Measurements from ENCODE around the gene KSR1. TPM values are rescaled to one million over a fixed set of nuclear protein-coding genes. Genes with fewer than 3 reads are reported as not detected.

Gene KSR1
- total and polyA plus RNA-seq, 9 of the 15 experiments (the other 6 are each of a cell fraction or from before 2014, with no cell fraction given), result 1.4 to 51.7 (median 18.4) TPM

- H3K9me3 ChIP-seq (replicated peaks; ENCODE audit: control insufficient read depth, insufficient read depth, low read depth, low read length), result no peaks in the 10 kb centered on the region
- TF ChIP-seq TEAD2 (tag; IDR thresholded peaks at IDR 0.05) (no peak), ZFP1 (CRISPR knock-in tag; IDR thresholded peaks at IDR 0.05) (no peak), ZNF232 (CRISPR knock-in tag; IDR thresholded peaks at IDR 0.05) (no peak), ZNF507 (tag; conservative IDR thresholded peaks at IDR 0.05) (no peak), NELFE (IDR thresholded peaks at IDR 0.05; ENCODE audit: insufficient read depth, insufficient read length) (no peak), ZNF644 (tag; IDR thresholded peaks at IDR 0.05; ENCODE audit: low read depth) (no peak), POLR2H (tag; IDR thresholded peaks at IDR 0.05; ENCODE audit: low read depth) (no peak)
- TF ChIP-seq, protein P1, sequence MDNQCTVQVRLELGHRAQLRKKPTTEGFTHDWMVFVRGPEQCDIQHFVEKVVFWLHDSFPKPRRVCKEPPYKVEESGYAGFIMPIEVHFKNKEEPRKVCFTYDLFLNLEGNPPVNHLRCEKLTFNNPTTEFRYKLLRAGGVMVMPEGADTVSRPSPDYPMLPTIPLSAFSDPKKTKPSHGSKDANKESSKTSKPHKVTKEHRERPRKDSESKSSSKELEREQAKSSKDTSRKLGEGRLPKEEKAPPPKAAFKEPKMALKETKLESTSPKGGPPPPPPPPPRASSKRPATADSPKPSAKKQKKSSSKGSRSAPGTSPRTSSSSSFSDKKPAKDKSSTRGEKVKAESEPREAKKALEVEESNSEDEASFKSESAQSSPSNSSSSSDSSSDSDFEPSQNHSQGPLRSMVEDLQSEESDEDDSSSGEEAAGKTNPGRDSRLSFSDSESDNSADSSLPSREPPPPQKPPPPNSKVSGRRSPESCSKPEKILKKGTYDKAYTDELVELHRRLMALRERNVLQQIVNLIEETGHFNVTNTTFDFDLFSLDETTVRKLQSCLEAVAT (IDR thresholded peaks at IDR 0.05), result no peak
- TF ChIP-seq, protein P2, sequence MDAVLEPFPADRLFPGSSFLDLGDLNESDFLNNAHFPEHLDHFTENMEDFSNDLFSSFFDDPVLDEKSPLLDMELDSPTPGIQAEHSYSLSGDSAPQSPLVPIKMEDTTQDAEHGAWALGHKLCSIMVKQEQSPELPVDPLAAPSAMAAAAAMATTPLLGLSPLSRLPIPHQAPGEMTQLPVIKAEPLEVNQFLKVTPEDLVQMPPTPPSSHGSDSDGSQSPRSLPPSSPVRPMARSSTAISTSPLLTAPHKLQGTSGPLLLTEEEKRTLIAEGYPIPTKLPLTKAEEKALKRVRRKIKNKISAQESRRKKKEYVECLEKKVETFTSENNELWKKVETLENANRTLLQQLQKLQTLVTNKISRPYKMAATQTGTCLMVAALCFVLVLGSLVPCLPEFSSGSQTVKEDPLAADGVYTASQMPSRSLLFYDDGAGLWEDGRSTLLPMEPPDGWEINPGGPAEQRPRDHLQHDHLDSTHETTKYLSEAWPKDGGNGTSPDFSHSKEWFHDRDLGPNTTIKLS (IDR thresholded peaks at IDR 0.05; ENCODE audit: borderline replicate concordance, low read depth), result no peak
- H3K27me3 ChIP-seq (ENCODE audit: control insufficient read depth in 2 of 2, insufficient read depth in 2 of 2, low read length in 2 of 2), result no peaks in the 10 kb centered on the region
- ATAC-seq (no peak), DNase-seq (ENCODE audit: extremely low read depth in 1 of 4, low spot score in 3 of 4) (no peak), FAIRE-seq (no peak)
- no peak overlapping the region for H2AFZ ChIP-seq (ENCODE audit: low read depth, low read length)
- intact Hi-C loops (cut with micrococcal nuclease), result no loop called here
- POLR2A ChIA-PET, result interaction anchor here (0.6 to 3.3 kb wide), 3 partner anchors 10 to 18 kb away, joined by 4 to 12 read pairs (median 6); no protein-coding TSS in a partner anchor
- H3K27ac ChIP-seq (ENCODE audit: extremely low read depth, low read depth, low read length), result no peak overlapping the region
- H3K79me2 ChIP-seq (ENCODE audit: control insufficient read depth, insufficient read depth, low read length), result peaks cover 41% of the 10 kb centered on the region
- H3K36me3 ChIP-seq (ENCODE audit: control insufficient read depth, insufficient read depth, low read length), result peaks cover 31% of the 10 kb centered on the region
- in situ Hi-C loops (cut with MboI), result no loop called here
- H3K4me3 ChIP-seq, result no peak overlapping the region
- CTCF ChIA-PET (ENCODE audit: low intra/inter-chr PET ratio), result no interaction called here
- 98% methylated on average over 13 of the region's 13 CpGs for WGBS (ENCODE audit: insufficient coverage, low coverage, missing lambda C conversion rate)
- peaks cover 3% of the 10 kb centered on the region for H3K9me1 ChIP-seq (ENCODE audit: control insufficient read depth, insufficient read depth, low read length)
- H3K4me2 ChIP-seq (ENCODE audit: insufficient read depth, low read length), result no peak overlapping the region
- peaks cover 19% of the 10 kb centered on the region for H4K20me1 ChIP-seq (replicated peaks; ENCODE audit: control insufficient read depth, insufficient read depth, low read length)
- H3K9ac ChIP-seq (ENCODE audit: insufficient read depth in 1 of 2, low read depth in 2 of 2, low read length in 2 of 2), result peak overlapping the region in 1 of 2 experiments; percentile 47; a peak in 1 of 4 replicates
- no TSS peak for BruUV-seq (replicated peaks)
- H3K4me1 ChIP-seq (replicated peaks in 1 of 2; ENCODE audit: control insufficient read depth in 2 of 2, insufficient read depth in 2 of 2, low read length in 2 of 2), result peaks cover 32 to 36% of the 10 kb centered on the region in 2 experiments
These were observed 94.2 kb downstream of the KSR1 start for GRCh38 chr17:27550291-27550930.
